Hepatocyte (in vitro differentiated cells): Measurements from ENCODE around the gene RADIL. TPM values are rescaled to one million over a fixed set of nuclear protein-coding genes. Genes with fewer than 3 reads are reported as not detected.

ENCODE experiments used
- DNase-seq: peaks from one replicate; pipeline ENCODE4 v3.0.0-alpha.2; 2016; ENCODE audit warnings: low spot score
- H2AFZ ChIP-seq: fragments of 200-600 bp; sonication (generic); 2 replicates; pipeline ENCODE4 v1.6.0; 2016; ENCODE audit warnings: antibody characterized with exemption, mild to moderate bottlenecking
- H3K27ac ChIP-seq: fragments of 200-600 bp; sonication (generic); 2 replicates; pipeline ENCODE4 v1.5.1; 2016; ENCODE audit warnings: mild to moderate bottlenecking
- H3K27me3 ChIP-seq: fragments of 200-600 bp; sonication (generic); 2 replicates; pipeline ENCODE4 v1.6.1; 2016
- H3K36me3 ChIP-seq: fragments of 200-600 bp; sonication (generic); replicated peaks from 2 replicates; pipeline ENCODE4 v1.5.1; 2016; ENCODE audit warnings: low read depth; ENCODE audit not compliant: insufficient read depth
- H3K4me1 ChIP-seq: fragments of 200-600 bp; sonication (generic); 2 replicates; pipeline ENCODE4 v1.5.1; 2016; ENCODE audit warnings: mild to moderate bottlenecking, moderate library complexity; ENCODE audit not compliant: insufficient read depth
- H3K4me2 ChIP-seq: fragments of 200-600 bp; sonication (generic); 2 replicates; pipeline ENCODE4 v1.6.0; 2016
- H3K4me3 ChIP-seq: fragments of 200-600 bp; sonication (generic); 2 replicates; pipeline ENCODE4 v1.5.1; 2016; ENCODE audit warnings: mild to moderate bottlenecking
- H3K79me2 ChIP-seq: fragments of 200-600 bp; sonication (generic); 2 replicates; pipeline ENCODE4 v1.6.0; 2017; ENCODE audit warnings: mild to moderate bottlenecking
- H3K9me2 ChIP-seq: fragments of 200-600 bp; sonication (generic); replicated peaks from 2 replicates; pipeline ENCODE4 v1.6.0; 2017; ENCODE audit warnings: mild to moderate bottlenecking; ENCODE audit not compliant: insufficient read depth
- H3K9me3 ChIP-seq: fragments of 200-600 bp; sonication (generic); 2 replicates; pipeline ENCODE4 v1.5.1; 2016; ENCODE audit warnings: low read depth, mild to moderate bottlenecking
- H4K20me1 ChIP-seq: fragments of 200-600 bp; sonication (generic); 2 replicates; pipeline ENCODE4 v1.6.0; 2016; ENCODE audit warnings: mild to moderate bottlenecking; ENCODE audit not compliant: insufficient read depth, poor library complexity, severe bottlenecking
- CTCF ChIP-seq: fragments of 200-600 bp; sonication (generic); IDR thresholded peaks from 2 replicates; pipeline ENCODE4 v1.5.1; 2016; ENCODE audit warnings: antibody characterized with exemption, mild to moderate bottlenecking; ENCODE audit not compliant: poor library complexity
- EZH2 ChIP-seq: fragments of 200-600 bp; sonication (generic); IDR thresholded peaks from 2 replicates; pipeline ENCODE4 v1.6.1; 2016; ENCODE audit warnings: antibody characterized with exemption, mild to moderate bottlenecking, borderline replicate concordance
- EZH2phosphoT487 ChIP-seq: fragments of 200-600 bp; sonication (generic); IDR thresholded peaks from one replicate; pipeline ENCODE4 v1.6.1; 2018; ENCODE audit warnings: antibody characterized with exemption, mild to moderate bottlenecking, low read depth, moderate library complexity; ENCODE audit not compliant: unreplicated experiment, severe bottlenecking
- WGBS: methylation state at CpG from one replicate; pipeline ENCODE4 v1.1.6; 2016; ENCODE audit warnings: low lambda C conversion rate; ENCODE audit errors: missing lambda C conversion rate; 5-methylcytosine and 5-hydroxymethylcytosine counted together
- polyA plus RNA-seq: library from polyadenylated mRNA; unstranded; fragments of >200 nt; fragmentation: Nextera tagmentation; extraction: Ambion mirVana; gene quantifications from 2 replicates; pipeline ENCODE4 v1.2.1, GENCODE V29; 2016
- total RNA-seq: library from RNA; depleted of rRNA; stranded (reverse); fragments of >200 nt; gene quantifications from 2 replicates; pipeline ENCODE4 v1.2.3, GENCODE V29; 2014

Gene RADIL
- total and polyA plus RNA-seq, 2 experiments from 2014 or later, result 0.53 to 0.60 TPM

- no peak for TF ChIP-seq CTCF
- TF ChIP-seq EZH2, result no peak
- TF ChIP-seq EZH2phosphoT487, result no peak
- WGBS, result 61% methylated on average over 10 of the region's 10 CpGs
- Histone ChIP-seq H3K4me3 (no peak overlapping the region), H3K9me2 (no peaks in the 10 kb centered on the region), H3K79me2 (no peaks in the 10 kb centered on the region), H4K20me1 (no peaks in the 10 kb centered on the region), H3K4me2 (no peak overlapping the region), H3K27me3 (peaks cover 7% of the 10 kb centered on the region), H3K27ac (no peak overlapping the region), H3K4me1 (no peaks in the 10 kb centered on the region), H3K36me3 (no peaks in the 10 kb centered on the region), H3K9me3 (no peaks in the 10 kb centered on the region), H2AFZ (no peak overlapping the region)
- DNase-seq, result no peak
Observed at GRCh38 chr7:4880218-4880617, 3.3 kb downstream of the RADIL start.

- Histone ChIP-seq H4K20me1 (no peaks in the 10 kb centered on the region), H3K27ac (no peak overlapping the region), H3K27me3 (peaks cover 7% of the 10 kb centered on the region), H3K4me1 (no peaks in the 10 kb centered on the region), H3K4me2 (no peak overlapping the region), H3K4me3 (no peak overlapping the region), H3K9me2 (no peaks in the 10 kb centered on the region), H2AFZ (no peak overlapping the region), H3K36me3 (no peaks in the 10 kb centered on the region), H3K79me2 (no peaks in the 10 kb centered on the region), H3K9me3 (no peaks in the 10 kb centered on the region)
- DNase-seq, result no peak
- WGBS, result 83% methylated on average over 27 of the region's 27 CpGs
- TF ChIP-seq EZH2phosphoT487 (no peak), EZH2 (no peak), CTCF (no peak)
Observed at GRCh38 chr7:4879396-4880081, 4.0 kb downstream of the RADIL start.

GRCh38 chr7:4878336-4879335, 4.9 kb downstream of the RADIL start:
- Histone ChIP-seq H3K9me2 (no peaks in the 10 kb centered on the region), H3K27me3 (peaks cover 3% of the 10 kb centered on the region), H3K36me3 (no peaks in the 10 kb centered on the region), H4K20me1 (no peaks in the 10 kb centered on the region), H3K4me1 (no peaks in the 10 kb centered on the region), H2AFZ (no peak overlapping the region), H3K9me3 (no peaks in the 10 kb centered on the region), H3K79me2 (no peaks in the 10 kb centered on the region), H3K4me3 (no peak overlapping the region), H3K4me2 (no peak overlapping the region), H3K27ac (no peak overlapping the region)
- DNase-seq, result no peak
- TF ChIP-seq EZH2phosphoT487, result no peak
- no peak for TF ChIP-seq CTCF
- TF ChIP-seq EZH2, result no peak
- 95% methylated on average over 45 of the region's 45 CpGs for WGBS
